LHCN-M2 (cell line): ENCODE measurements around the gene PKDCC. TPM values are rescaled to one million over a fixed set of nuclear protein-coding genes. Genes with fewer than 3 reads are reported as not detected.
A peak's percentile ranks its signal among the peaks of the same experiment; 100 is the strongest.
"Not testable (repeated sequence)": the region's sequence is repeated elsewhere in the genome, so short reads cannot be mapped to it uniquely, and the experiment has no call there.

Experiments used
- DNase-seq: peaks from one replicate; pipeline ENCODE4 v3.0.0-alpha.2; 2012; ENCODE audit warnings: low read depth
- total RNA-seq: library from RNA; depleted of rRNA; stranded (reverse); fragments of >200 nt; gene quantifications from 2 replicates; pipeline ENCODE4 v1.2.3, GENCODE V29; 2014

PKDCC gene
- total RNA-seq, 1 experiment from 2014 or later, result 5.7 TPM

- no peak for DNase-seq
Observed at GRCh38 chr2:42063431-42064171, 15.8 kb downstream of the PKDCC start.

GRCh38 chr2:42064417-42064942 is 16.7 kb downstream of the PKDCC start:
- DNase-seq, result no peak

GRCh38 chr2:42065753-42066152 is 17.9 kb downstream of the PKDCC start:
- not testable (repeated sequence) for DNase-seq

GRCh38 chr2:42067001-42067400 is 19.2 kb downstream of the PKDCC start:
- DNase-seq, result not testable (repeated sequence)

- no peak for DNase-seq
Observed at GRCh38 chr2:42067521-42067920, 19.7 kb downstream of the PKDCC start.

- no peak for DNase-seq
Observed at GRCh38 chr2:42068571-42069178, 20.9 kb downstream of the PKDCC start.

GRCh38 chr2:42069568-42069967 is 21.7 kb downstream of the PKDCC start:
- DNase-seq, result no peak

GRCh38 chr2:42071791-42072190 is 24.0 kb downstream of the PKDCC start:
- peak; percentile 50 for DNase-seq

GRCh38 chr2:42072349-42073118 is 24.7 kb downstream of the PKDCC start:
- peak; percentile 94 for DNase-seq

GRCh38 chr2:42073739-42074503 is 26.1 kb downstream of the PKDCC start:
- no peak for DNase-seq

- no peak for DNase-seq
Observed at GRCh38 chr2:42074661-42075060, 26.8 kb downstream of the PKDCC start.

- DNase-seq, result no peak
Observed at GRCh38 chr2:42076357-42077225, 28.8 kb downstream of the PKDCC start.

- no peak for DNase-seq
Observed at GRCh38 chr2:42077343-42077742, 29.5 kb downstream of the PKDCC start.

- no peak for DNase-seq
Observed at GRCh38 chr2:42079737-42080287, 32.0 kb downstream of the PKDCC start.

- not testable (repeated sequence) for DNase-seq
Observed at GRCh38 chr2:42081151-42081550, 33.3 kb downstream of the PKDCC start.

- DNase-seq, result peak; percentile 53
Observed at GRCh38 chr2:42082016-42082415, 34.2 kb downstream of the PKDCC start.

GRCh38 chr2:42084231-42084671 is 36.4 kb downstream of the PKDCC start:
- peak; percentile 67 for DNase-seq

- DNase-seq, result not testable (repeated sequence)
Observed at GRCh38 chr2:42085070-42085469, 37.2 kb downstream of the PKDCC start.

GRCh38 chr2:42085706-42086487 is 38.1 kb downstream of the PKDCC start:
- DNase-seq, result no peak
